Measurements from ENCODE around the gene TENT4B. TPM values are rescaled to one million over a fixed set of nuclear protein-coding genes. Genes with fewer than 3 reads are reported as not detected.

TENT4B gene
- total RNA-seq, 4 donors from 2014 or later, result 10.7 to 30.5 (median 24.7) TPM

DNA sequence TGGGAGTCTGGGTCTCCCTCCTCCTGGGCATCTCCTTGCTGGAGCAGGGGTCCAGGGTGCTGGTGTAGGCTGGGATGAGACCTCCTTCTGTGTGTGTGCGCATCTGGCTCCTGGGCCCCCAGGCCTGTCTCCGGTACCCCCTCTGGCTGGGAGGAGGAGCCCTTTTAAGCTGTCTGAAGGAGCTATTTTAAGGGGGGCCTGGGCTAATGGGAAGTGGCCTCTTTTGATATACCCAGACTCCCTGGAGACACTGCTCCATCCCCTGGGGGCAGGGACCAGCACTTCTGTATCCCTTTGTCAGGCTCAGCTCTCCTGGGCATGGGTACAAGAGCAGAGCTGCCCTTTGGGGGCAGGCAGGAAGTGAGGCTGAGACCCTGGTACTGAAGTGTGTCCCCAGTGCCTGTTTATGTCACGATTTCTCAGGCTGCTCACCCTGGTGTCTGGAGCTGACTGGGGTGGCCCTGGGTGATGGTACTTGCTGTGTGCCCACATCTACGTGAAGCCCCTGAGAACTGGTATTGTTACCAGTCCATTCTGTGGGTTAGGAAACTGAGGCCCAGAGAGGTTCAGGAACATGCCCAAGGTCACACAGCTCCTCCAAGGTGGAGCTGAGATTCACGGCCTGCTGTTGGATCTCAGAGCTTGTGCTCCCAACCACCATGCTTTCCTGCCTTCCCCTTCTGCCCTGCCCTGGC is 119.7 kb downstream of the TENT4B start:
- Histone ChIP-seq H3K4me3 (no peak overlapping the region), H3K4me1 (peaks cover 0 to 38% (median 19%) of the 10 kb centered on the region in 4 donors), H3K36me3 (no peaks in the 10 kb centered on the region), H3K27me3 (no peaks in the 10 kb centered on the region), H3K9me3 (no peaks in the 10 kb centered on the region), H3K27ac (peak overlapping the region in 2 of 4 donors; percentile 89 to 93)
- TF ChIP-seq, protein P1, sequence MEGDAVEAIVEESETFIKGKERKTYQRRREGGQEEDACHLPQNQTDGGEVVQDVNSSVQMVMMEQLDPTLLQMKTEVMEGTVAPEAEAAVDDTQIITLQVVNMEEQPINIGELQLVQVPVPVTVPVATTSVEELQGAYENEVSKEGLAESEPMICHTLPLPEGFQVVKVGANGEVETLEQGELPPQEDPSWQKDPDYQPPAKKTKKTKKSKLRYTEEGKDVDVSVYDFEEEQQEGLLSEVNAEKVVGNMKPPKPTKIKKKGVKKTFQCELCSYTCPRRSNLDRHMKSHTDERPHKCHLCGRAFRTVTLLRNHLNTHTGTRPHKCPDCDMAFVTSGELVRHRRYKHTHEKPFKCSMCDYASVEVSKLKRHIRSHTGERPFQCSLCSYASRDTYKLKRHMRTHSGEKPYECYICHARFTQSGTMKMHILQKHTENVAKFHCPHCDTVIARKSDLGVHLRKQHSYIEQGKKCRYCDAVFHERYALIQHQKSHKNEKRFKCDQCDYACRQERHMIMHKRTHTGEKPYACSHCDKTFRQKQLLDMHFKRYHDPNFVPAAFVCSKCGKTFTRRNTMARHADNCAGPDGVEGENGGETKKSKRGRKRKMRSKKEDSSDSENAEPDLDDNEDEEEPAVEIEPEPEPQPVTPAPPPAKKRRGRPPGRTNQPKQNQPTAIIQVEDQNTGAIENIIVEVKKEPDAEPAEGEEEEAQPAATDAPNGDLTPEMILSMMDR (IDR thresholded peaks at IDR 0.05), result no peak
- TF ChIP-seq POLR2A (IDR thresholded peaks at IDR 0.05), result no peak
- DNase-seq, result peak in 1 of 3 donors; percentile 40

DNA sequence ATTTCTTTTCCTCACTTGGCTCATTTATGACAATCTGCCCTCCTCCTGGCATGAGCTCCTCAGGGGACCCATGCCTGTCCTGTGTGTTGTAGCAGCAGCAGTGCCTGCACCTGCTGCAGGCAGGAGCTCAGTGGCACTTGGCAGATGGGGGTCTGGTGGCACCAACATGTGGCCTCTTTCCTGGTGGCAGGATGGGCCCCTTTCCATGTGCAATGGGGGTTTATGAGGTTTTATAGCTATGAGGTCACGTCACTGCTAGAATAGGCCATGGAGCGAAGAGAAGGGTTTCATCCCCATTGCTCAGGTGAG is 120.2 kb downstream of the TENT4B start:
- Histone ChIP-seq H3K4me3 (peak overlapping the region in 1 of 4 donors; percentile 46), H3K4me1 (peaks cover 0 to 38% (median 22%) of the 10 kb centered on the region in 4 donors), H3K36me3 (no peaks in the 10 kb centered on the region), H3K9me3 (no peaks in the 10 kb centered on the region), H3K27me3 (no peaks in the 10 kb centered on the region), H3K27ac (peak overlapping the region in 3 of 4 donors; percentile 80 to 93 (median 89))
- no peak for TF ChIP-seq POLR2A (IDR thresholded peaks at IDR 0.05)
- TF ChIP-seq, protein P1 (IDR thresholded peaks at IDR 0.05), result no peak
- peak in 1 of 3 donors; percentile 38 for DNase-seq

DNA sequence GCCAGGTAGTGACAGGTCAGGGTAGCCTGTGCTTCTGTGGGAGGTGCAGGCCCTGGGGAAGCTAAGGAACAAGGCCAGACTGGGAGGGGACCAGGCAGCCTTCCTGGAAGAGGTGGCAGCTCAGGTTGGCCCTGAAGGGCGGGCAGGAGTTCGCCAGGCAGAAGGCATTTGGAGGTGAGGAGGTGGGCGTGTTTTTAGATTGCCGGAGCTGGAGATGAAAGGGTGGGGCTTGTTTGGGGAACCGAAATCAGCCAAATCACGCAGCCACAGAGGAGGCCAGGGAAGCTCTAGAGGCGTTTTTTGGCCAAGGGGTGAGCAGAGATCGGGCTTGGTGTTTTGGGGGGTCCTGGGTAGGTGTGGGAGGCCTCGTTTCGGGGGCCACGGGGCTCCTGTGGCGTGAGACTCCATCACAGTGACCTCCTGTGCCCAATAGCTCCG is 120.8 kb downstream of the TENT4B start:
- Histone ChIP-seq H3K27me3 (no peaks in the 10 kb centered on the region), H3K27ac (peak overlapping the region; percentile 80 to 93 (median 86)), H3K4me3 (peak overlapping the region; percentile 35 to 46 (median 42)), H3K36me3 (no peaks in the 10 kb centered on the region), H3K9me3 (no peaks in the 10 kb centered on the region), H3K4me1 (peaks cover 0 to 40% (median 24%) of the 10 kb centered on the region in 4 donors)
- no peak for TF ChIP-seq POLR2A (IDR thresholded peaks at IDR 0.05)
- TF ChIP-seq, protein P1 (IDR thresholded peaks at IDR 0.05), result no peak
- DNase-seq, result peak; percentile 51 to 81 (median 81)

DNA sequence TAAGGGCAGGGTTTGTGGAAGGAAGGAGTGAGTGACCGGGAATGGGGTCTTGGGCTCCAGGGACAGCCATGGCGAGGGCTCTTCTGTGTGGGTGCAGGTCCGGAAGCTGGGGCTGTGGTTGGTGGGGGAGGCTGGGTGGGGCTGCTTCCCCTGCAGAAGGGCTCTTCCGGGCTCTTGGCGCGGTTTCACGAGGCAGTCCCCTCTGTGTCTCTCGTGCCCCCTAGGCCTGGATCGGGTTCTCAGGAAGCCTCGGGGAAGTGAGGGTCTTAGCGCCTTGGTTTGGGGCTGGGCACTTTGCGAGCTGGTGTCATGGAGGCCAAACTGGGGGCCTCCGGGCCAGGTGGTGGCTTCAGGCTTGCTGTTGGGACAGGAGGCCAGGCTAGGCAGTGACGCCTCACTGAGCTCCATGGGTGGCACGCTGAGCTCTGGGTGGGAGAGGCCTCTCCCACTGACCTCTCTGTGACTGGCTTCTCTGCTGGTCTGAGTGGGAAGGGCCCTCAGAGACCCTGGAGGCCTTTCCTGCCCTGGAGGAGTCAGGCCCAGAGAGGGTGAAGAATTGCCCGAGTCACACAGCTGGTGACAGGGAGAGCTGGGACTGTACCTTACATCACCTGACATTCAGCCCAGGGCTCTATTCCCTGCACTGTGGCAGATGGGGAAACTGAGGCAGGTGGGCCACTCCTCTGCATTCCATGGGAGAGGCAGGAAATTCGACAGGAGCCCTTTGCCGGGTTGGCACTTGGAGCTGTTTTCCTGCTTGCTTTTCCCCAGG is 121.4 kb downstream of the TENT4B start:
- Histone ChIP-seq H3K4me3 (peak overlapping the region; percentile 35 to 46 (median 42)), H3K9me3 (no peaks in the 10 kb centered on the region), H3K4me1 (peaks cover 0 to 46% (median 27%) of the 10 kb centered on the region in 4 donors), H3K27me3 (no peaks in the 10 kb centered on the region), H3K27ac (peak overlapping the region; percentile 80 to 93 (median 86)), H3K36me3 (no peaks in the 10 kb centered on the region)
- DNase-seq, result peak in 2 of 3 donors; percentile 81 to 82
- TF ChIP-seq POLR2A (IDR thresholded peaks at IDR 0.05), result no peak
- TF ChIP-seq, protein P1 (IDR thresholded peaks at IDR 0.05), result no peak

DNA sequence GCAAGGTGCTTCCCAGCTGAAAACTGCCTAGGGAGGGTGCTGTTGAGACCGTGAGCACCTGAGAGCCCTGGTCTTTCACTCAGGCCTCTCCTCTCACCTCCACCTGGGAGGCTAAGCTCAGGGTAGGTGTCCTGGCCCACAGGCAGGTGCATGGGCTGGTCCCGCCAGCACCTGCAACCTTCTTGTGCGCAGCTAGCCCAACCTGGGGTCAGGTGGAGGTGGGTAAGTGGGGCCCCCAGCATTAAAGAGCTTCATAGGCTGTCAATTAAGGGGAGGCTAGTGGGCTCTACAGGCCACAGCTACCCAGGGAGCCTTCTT is 122.0 kb downstream of the TENT4B start:
- Histone ChIP-seq H3K27ac (peak overlapping the region; percentile 80 to 93 (median 86)), H3K27me3 (no peaks in the 10 kb centered on the region), H3K4me3 (peak overlapping the region; percentile 35 to 46 (median 42)), H3K9me3 (no peaks in the 10 kb centered on the region), H3K36me3 (no peaks in the 10 kb centered on the region), H3K4me1 (peaks cover 0 to 48% (median 30%) of the 10 kb centered on the region in 4 donors)
- TF ChIP-seq, protein P1 (IDR thresholded peaks at IDR 0.05), result no peak
- TF ChIP-seq POLR2A (IDR thresholded peaks at IDR 0.05), result no peak
- DNase-seq, result peak in 2 of 3 donors; percentile 42 to 45

Measured in Peyer's patch (tissue), 4 donors.